PC-9 (cell line): Measurements from ENCODE around the gene MCC.
"Not testable (repeated sequence)": the region's sequence is repeated elsewhere in the genome, so short reads cannot be mapped to it uniquely, and the experiment has no call there.

Experiments used
- EZH2 ChIP-seq: fragments of 200-600 bp; sonication (generic); IDR thresholded peaks from 2 replicates; pipeline ENCODE4 v1.8.0; 2017; ENCODE audit warnings: antibody characterized with exemption, low read depth
- TF ChIP-seq, protein P1 (sequence below): fragments of 200-600 bp; sonication (generic); conservative IDR thresholded peaks from 2 replicates; pipeline ENCODE4 v1.6.1; 2017; ENCODE audit warnings: mixed run types, antibody characterized with exemption, mild to moderate bottlenecking, moderate library complexity

DNA sequence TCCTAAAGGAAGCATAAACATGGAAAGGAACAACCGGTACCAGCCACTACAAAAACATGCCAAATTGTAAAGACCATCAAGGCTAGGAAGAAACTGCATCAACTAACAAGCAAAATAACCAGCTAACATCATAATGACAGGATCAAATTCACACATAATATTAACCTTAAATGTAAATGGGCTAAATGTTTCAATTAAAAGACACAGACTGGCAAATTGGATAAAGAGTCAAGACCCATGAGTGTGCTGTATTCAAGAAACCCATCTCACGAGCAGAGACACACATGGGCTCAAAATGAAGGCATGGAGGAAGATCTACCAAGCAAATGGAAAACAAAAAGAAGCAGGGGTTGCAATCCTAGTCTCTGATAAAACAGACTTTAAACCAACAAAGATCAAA is 411.6 kb downstream of the MCC start:
- TF ChIP-seq, protein P1, sequence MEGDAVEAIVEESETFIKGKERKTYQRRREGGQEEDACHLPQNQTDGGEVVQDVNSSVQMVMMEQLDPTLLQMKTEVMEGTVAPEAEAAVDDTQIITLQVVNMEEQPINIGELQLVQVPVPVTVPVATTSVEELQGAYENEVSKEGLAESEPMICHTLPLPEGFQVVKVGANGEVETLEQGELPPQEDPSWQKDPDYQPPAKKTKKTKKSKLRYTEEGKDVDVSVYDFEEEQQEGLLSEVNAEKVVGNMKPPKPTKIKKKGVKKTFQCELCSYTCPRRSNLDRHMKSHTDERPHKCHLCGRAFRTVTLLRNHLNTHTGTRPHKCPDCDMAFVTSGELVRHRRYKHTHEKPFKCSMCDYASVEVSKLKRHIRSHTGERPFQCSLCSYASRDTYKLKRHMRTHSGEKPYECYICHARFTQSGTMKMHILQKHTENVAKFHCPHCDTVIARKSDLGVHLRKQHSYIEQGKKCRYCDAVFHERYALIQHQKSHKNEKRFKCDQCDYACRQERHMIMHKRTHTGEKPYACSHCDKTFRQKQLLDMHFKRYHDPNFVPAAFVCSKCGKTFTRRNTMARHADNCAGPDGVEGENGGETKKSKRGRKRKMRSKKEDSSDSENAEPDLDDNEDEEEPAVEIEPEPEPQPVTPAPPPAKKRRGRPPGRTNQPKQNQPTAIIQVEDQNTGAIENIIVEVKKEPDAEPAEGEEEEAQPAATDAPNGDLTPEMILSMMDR, result not testable (repeated sequence)
- TF ChIP-seq EZH2, result not testable (repeated sequence)
